ENCODE data around the gene SLC6A3. TPM values are rescaled to one million over a fixed set of nuclear protein-coding genes. Genes with fewer than 3 reads are reported as not detected.

Gene SLC6A3
- total and polyA plus RNA-seq, 2 of the 13 experiments (the other 11 are each of a cell fraction or from before 2014, with no cell fraction given) = 0.01 TPM; not detected in 1

DNA sequence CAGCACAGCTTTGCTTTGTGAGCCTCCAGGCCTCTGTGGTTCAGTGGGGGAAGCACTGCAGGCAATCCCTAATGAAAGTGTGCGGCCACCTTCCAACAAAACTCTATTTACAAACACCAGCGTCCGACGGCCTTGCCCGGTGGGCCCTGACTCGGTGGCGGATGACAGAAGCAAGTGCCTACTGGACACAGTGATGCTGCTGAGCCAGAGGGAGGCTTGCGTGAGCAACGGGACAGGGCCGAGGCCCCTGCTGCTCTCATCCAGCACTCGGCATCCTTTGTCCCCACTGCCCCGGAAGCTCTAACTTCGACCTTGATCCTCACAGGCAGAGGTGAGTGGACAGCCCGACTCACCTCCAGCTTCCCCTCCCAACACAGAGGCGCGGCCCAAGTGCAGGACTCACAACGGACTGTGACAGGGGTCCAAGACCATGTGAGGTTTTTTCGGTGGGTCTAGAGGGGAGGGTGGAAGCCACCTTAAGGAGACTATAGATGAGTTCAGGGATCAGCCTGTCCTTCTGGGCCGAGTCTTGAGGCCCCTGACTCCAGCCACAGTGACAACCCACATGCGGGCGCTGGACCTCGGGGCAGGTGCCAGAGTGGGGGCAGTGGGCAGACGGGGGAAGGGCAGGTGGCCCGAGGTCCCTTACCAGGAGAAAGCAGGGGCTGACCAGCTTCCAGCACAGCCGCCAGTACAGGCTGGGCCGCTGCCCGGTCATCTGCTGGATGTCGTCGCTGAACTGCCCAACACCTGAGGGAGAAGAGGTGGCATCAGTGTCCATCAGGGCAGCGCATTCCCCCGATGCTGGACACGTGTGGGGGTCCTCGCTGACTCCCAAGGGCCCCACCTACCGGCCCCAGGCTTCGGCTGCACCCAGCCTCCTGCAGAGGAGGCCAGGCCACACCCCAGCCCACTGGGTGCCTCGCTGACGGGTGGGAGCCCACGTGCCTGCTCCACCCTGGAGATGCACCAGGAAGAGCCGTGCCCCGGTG is 39.4 kb downstream of the SLC6A3 start:
- H3K4me2 ChIP-seq (ENCODE audit: low read depth, low read length) = no peak overlapping the region
- BruUV-seq (replicated peaks) = no TSS peak

DNA sequence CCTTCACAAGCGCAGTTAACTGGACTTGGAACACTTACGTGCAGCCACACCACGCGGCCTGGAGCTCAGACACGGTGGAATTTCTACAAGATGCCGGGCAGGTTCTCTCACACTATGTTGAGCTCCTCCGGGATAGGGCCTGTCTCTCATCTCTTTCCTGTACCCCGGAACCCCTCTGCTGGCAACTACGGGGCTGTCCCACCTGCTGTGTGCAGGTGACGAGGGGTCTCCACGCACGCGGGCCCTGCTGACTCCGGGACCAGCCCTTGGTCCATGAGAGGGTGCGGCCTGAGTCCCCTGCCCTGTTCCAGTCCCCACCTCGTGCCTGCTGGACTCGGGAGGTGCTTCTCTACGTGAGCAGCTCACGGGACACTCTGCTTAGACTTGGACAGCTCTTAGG is 40.1 kb downstream of the SLC6A3 start:
- POLR2A ChIA-PET = interaction anchor here (0.6 kb wide), 1 partner anchor 19 kb away, joined by 3 read pairs; no protein-coding TSS in a partner anchor
- no peak for ATAC-seq
- H3K9ac ChIP-seq (ENCODE audit: insufficient read depth, low read depth, low read length) = no peak overlapping the region
- no peak overlapping the region for H2AFZ ChIP-seq (ENCODE audit: low read length)
- BruUV-seq (replicated peaks) = no TSS peak
- intact Hi-C loops (cut with micrococcal nuclease; ENCODE audit: unreplicated experiment) = no loop called here
- no peaks in the 10 kb centered on the region; the same call in 1 of the 2 replicates for H4K20me1 ChIP-seq (ENCODE audit: insufficient read depth, low read length)
- no peak overlapping the region for H3K4me2 ChIP-seq (ENCODE audit: low read depth, low read length)
- no peaks in the 10 kb centered on the region for H3K9me3 ChIP-seq (ENCODE audit: low read length)
- H3K4me3 ChIP-seq (replicated peaks in 1 of 3; ENCODE audit: insufficient read depth in 1 of 3, low read depth in 2 of 3, low read length in 3 of 3) = no peak overlapping the region
- CTCF ChIA-PET (ENCODE audit: low intra/inter-chr PET ratio, low total read pairs) = no interaction called here
- TF ChIP-seq ZNF121 (CRISPR knock-in tag; IDR thresholded peaks at IDR 0.05) = no peak
- TF ChIP-seq ZNF556 (CRISPR knock-in tag; IDR thresholded peaks at IDR 0.05; ENCODE audit: borderline replicate concordance) = no peak
- no peak for TF ChIP-seq NCOR1 (IDR thresholded peaks at IDR 0.05; ENCODE audit: borderline replicate concordance, low read length)
- TF ChIP-seq ZNF343 (CRISPR knock-in tag; IDR thresholded peaks at IDR 0.05) = no peak
- no peak for TF ChIP-seq ZNF616 (CRISPR knock-in tag; IDR thresholded peaks at IDR 0.05; ENCODE audit: low read depth)
- TF ChIP-seq, protein P1, sequence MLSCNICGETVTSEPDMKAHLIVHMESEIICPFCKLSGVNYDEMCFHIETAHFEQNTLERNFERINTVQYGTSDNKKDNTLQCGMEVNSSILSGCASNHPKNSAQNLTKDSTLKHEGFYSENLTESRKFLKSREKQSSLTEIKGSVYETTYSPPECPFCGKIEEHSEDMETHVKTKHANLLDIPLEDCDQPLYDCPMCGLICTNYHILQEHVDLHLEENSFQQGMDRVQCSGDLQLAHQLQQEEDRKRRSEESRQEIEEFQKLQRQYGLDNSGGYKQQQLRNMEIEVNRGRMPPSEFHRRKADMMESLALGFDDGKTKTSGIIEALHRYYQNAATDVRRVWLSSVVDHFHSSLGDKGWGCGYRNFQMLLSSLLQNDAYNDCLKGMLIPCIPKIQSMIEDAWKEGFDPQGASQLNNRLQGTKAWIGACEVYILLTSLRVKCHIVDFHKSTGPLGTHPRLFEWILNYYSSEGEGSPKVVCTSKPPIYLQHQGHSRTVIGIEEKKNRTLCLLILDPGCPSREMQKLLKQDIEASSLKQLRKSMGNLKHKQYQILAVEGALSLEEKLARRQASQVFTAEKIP (CRISPR knock-in tag; IDR thresholded peaks at IDR 0.05; ENCODE audit: borderline replicate concordance) = no peak
- TF ChIP-seq KDM4B (CRISPR knock-in tag; IDR thresholded peaks at IDR 0.05) = no peak
- TF ChIP-seq ZNF891 (CRISPR knock-in tag; IDR thresholded peaks at IDR 0.05) = no peak
- no peak for TF ChIP-seq HMG20A (CRISPR knock-in tag; IDR thresholded peaks at IDR 0.05; ENCODE audit: borderline replicate concordance)
- no peak for TF ChIP-seq RXRB (CRISPR knock-in tag; IDR thresholded peaks at IDR 0.05; ENCODE audit: borderline replicate concordance)
- no peak for TF ChIP-seq ZNF768 (CRISPR knock-in tag; IDR thresholded peaks at IDR 0.05)
- TF ChIP-seq ZNF496 (CRISPR knock-in tag; IDR thresholded peaks at IDR 0.05; ENCODE audit: insufficient replicate concordance) = no peak
- no peak for TF ChIP-seq PAX8 (CRISPR knock-in tag; IDR thresholded peaks at IDR 0.05; ENCODE audit: borderline replicate concordance)
- TF ChIP-seq ZBTB7A (CRISPR knock-in tag; IDR thresholded peaks at IDR 0.05) = no peak
- H3K27ac ChIP-seq (ENCODE audit: extremely low read length, insufficient read depth, low read length) = no peak overlapping the region
- 31% methylated on average over 10 of the region's 19 CpGs for WGBS (ENCODE audit: low lambda C conversion rate)
- in situ Hi-C loops (cut with HindIII; ENCODE audit: extremely low pct_ligation_motif_present, low pct_unique_long_range_greater_than_20kb) = no loop called here
- H3K27me3 ChIP-seq (ENCODE audit: control insufficient read depth in 1 of 2, insufficient read depth in 2 of 2, low read length in 2 of 2) = peaks cover 11 to 82% of the 10 kb centered on the region in 2 experiments
- H3K4me1 ChIP-seq (ENCODE audit: insufficient read depth, low read length) = no peaks in the 10 kb centered on the region
- H3K79me2 ChIP-seq (ENCODE audit: insufficient read depth, low read length) = no peaks in the 10 kb centered on the region
- no peak for DNase-seq (ENCODE audit: low spot score)
- FAIRE-seq = no peak
- H3K36me3 ChIP-seq (replicated peaks in 1 of 2; ENCODE audit: control insufficient read depth in 1 of 2, insufficient read depth in 2 of 2, low read length in 2 of 2) = no peaks in the 10 kb centered on the region

More for the DNA sequence above, 39.4 kb downstream of the SLC6A3 start:
- Histone ChIP-seq H3K27ac (ENCODE audit: extremely low read length, insufficient read depth, low read length) (no peak overlapping the region), H3K9me3 (ENCODE audit: low read length) (no peaks in the 10 kb centered on the region), H3K9ac (ENCODE audit: insufficient read depth, low read depth, low read length) (no peak overlapping the region), H3K27me3 (ENCODE audit: control insufficient read depth in 1 of 2, insufficient read depth in 2 of 2, low read length in 2 of 2) (peaks cover 9 to 82% of the 10 kb centered on the region in 2 experiments), H3K79me2 (ENCODE audit: insufficient read depth, low read length) (no peaks in the 10 kb centered on the region), H3K4me1 (ENCODE audit: insufficient read depth, low read length) (no peaks in the 10 kb centered on the region), H2AFZ (ENCODE audit: low read length) (no peak overlapping the region), H4K20me1 (ENCODE audit: insufficient read depth, low read length) (no peaks in the 10 kb centered on the region; the same call in 1 of the 2 replicates), H3K36me3 (replicated peaks in 1 of 2; ENCODE audit: control insufficient read depth in 1 of 2, insufficient read depth in 2 of 2, low read length in 2 of 2) (no peaks in the 10 kb centered on the region), H3K4me3 (replicated peaks in 1 of 3; ENCODE audit: insufficient read depth in 1 of 3, low read depth in 2 of 3, low read length in 3 of 3) (no peak overlapping the region)
- TF ChIP-seq ZNF350 (CRISPR knock-in tag; IDR thresholded peaks at IDR 0.05; ENCODE audit: borderline replicate concordance, low read depth) (no peak), GABPA (IDR thresholded peaks at IDR 0.05; ENCODE audit: low read depth, low read length) (no peak), GABPA (CRISPR knock-in tag; IDR thresholded peaks at IDR 0.05; ENCODE audit: low read depth) (peak; percentile 55), ZNF510 (CRISPR knock-in tag; IDR thresholded peaks at IDR 0.05; ENCODE audit: low read depth) (no peak), NR2C2 (CRISPR knock-in tag; IDR thresholded peaks at IDR 0.05; ENCODE audit: borderline replicate concordance) (peak; percentile 92), GABPB1 (CRISPR knock-in tag; IDR thresholded peaks at IDR 0.05) (peak; percentile 61), MYC (CRISPR knock-in tag; IDR thresholded peaks at IDR 0.05; ENCODE audit: borderline replicate concordance) (no peak)
- in situ Hi-C loops (cut with HindIII; ENCODE audit: extremely low pct_ligation_motif_present, low pct_unique_long_range_greater_than_20kb) (no loop called here), intact Hi-C loops (cut with micrococcal nuclease; ENCODE audit: unreplicated experiment) (no loop called here)
- no peak for ATAC-seq
- DNase-seq (ENCODE audit: low spot score) = no peak
- no peak for FAIRE-seq
- 42% methylated on average over 13 of the region's 40 CpGs for WGBS (ENCODE audit: low lambda C conversion rate)
- ChIA-PET POLR2A (interaction anchor here (0.6 kb wide), 1 partner anchor 20 kb away, joined by 3 read pairs; no protein-coding TSS in a partner anchor), CTCF (ENCODE audit: low intra/inter-chr PET ratio, low total read pairs) (no interaction called here)
